SH-SY5Y (cell line): ENCODE measurements around the gene NMNAT3.
A peak's percentile ranks its signal among the peaks of the same experiment; 100 is the strongest.

Source experiments
- GATA2 ChIP-seq: IDR thresholded peaks from 2 replicates; pipeline ENCODE4 v1.6.1; 2011; ENCODE audit warnings: mild to moderate bottlenecking, low read depth, low read length
- GATA3 ChIP-seq: IDR thresholded peaks from 2 replicates; pipeline ENCODE4 v1.6.1; 2011; ENCODE audit warnings: low read depth, mild to moderate bottlenecking, low read length, moderate library complexity

NMNAT3 gene

GRCh38 chr3:139537795-139538621 lies 139.8 kb downstream of the NMNAT3 start:
- TF ChIP-seq GATA2 (no peak), GATA3 (no peak)

GRCh38 chr3:139537361-139537760 lies 140.4 kb downstream of the NMNAT3 start:
- TF ChIP-seq GATA3 (no peak; the same call in 1 of the 2 replicates), GATA2 (peak; percentile 83)

- peak; percentile 98 for TF ChIP-seq GATA2
- peak; percentile 95 for TF ChIP-seq GATA3
Measured at GRCh38 chr3:139534992-139535879, 142.5 kb downstream of the NMNAT3 start.

GRCh38 chr3:139534455-139534812 lies 143.3 kb downstream of the NMNAT3 start:
- no peak for TF ChIP-seq GATA2
- TF ChIP-seq GATA3: no peak

GRCh38 chr3:139533781-139534454 lies 143.9 kb downstream of the NMNAT3 start:
- TF ChIP-seq GATA2: peak; percentile 57; the same call in 1 of the 2 replicates
- no peak for TF ChIP-seq GATA3

- TF ChIP-seq GATA3 (no peak), GATA2 (no peak)
Measured at GRCh38 chr3:139532976-139533375, 144.8 kb downstream of the NMNAT3 start.

- TF ChIP-seq GATA2 (no peak), GATA3 (no peak)
Measured at GRCh38 chr3:139530717-139531116, 147.1 kb downstream of the NMNAT3 start.

- TF ChIP-seq GATA2 (no peak), GATA3 (no peak)
Measured at GRCh38 chr3:139529662-139530061, 148.1 kb downstream of the NMNAT3 start.

GRCh38 chr3:139528924-139529323 lies 148.8 kb downstream of the NMNAT3 start:
- no peak for TF ChIP-seq GATA3
- TF ChIP-seq GATA2: no peak

- TF ChIP-seq GATA2 (no peak), GATA3 (no peak)
Measured at GRCh38 chr3:139528281-139528680, 149.5 kb downstream of the NMNAT3 start.

GRCh38 chr3:139527265-139527664 lies 150.5 kb downstream of the NMNAT3 start:
- TF ChIP-seq GATA2 (no peak), GATA3 (no peak)

- no peak for TF ChIP-seq GATA3
- no peak for TF ChIP-seq GATA2
Measured at GRCh38 chr3:139526146-139526545, 151.6 kb downstream of the NMNAT3 start.

- TF ChIP-seq GATA3: no peak
- TF ChIP-seq GATA2: no peak
Measured at GRCh38 chr3:139524841-139525636, 152.7 kb downstream of the NMNAT3 start.
